ENCODE data around the gene RIOX2.
"Not testable (repeated sequence)": the region's sequence is repeated elsewhere in the genome, so short reads cannot be mapped to it uniquely, and the experiment has no call there.

The RIOX2 gene

GRCh38 chr3:97971679-97972567 lies at the start of gene RIOX2:
RIOX2 (minus strand) TSS chr3:97972431; CDS start chr3:97967593, 4,838 bp downstream.
- DNase-seq (ENCODE audit: low read depth): peak; percentile 29

- no peak for DNase-seq (ENCODE audit: low read depth)
Observed at GRCh38 chr3:98020412-98020811, 48.2 kb upstream of the RIOX2 start.

GRCh38 chr3:98018301-98018700 lies 46.1 kb upstream of the RIOX2 start:
- DNase-seq (ENCODE audit: low read depth): no peak

GRCh38 chr3:98014268-98014585 lies 42.0 kb upstream of the RIOX2 start:
- DNase-seq (ENCODE audit: low read depth): no peak

GRCh38 chr3:98013411-98014267 lies 41.4 kb upstream of the RIOX2 start:
- no peak for DNase-seq (ENCODE audit: low read depth)

- peak; percentile 12 for DNase-seq (ENCODE audit: low read depth)
Observed at GRCh38 chr3:98012979-98013378, 40.7 kb upstream of the RIOX2 start.

GRCh38 chr3:98010883-98011449 lies 38.7 kb upstream of the RIOX2 start:
- DNase-seq (ENCODE audit: low read depth): not testable (repeated sequence)

GRCh38 chr3:98010194-98010882 lies 38.1 kb upstream of the RIOX2 start:
- no peak for DNase-seq (ENCODE audit: low read depth)

GRCh38 chr3:98008855-98009254 lies 36.6 kb upstream of the RIOX2 start:
- DNase-seq (ENCODE audit: low read depth): no peak

GRCh38 chr3:98005438-98005837 lies 33.2 kb upstream of the RIOX2 start:
- DNase-seq (ENCODE audit: low read depth): no peak

GRCh38 chr3:98004721-98005120 lies 32.5 kb upstream of the RIOX2 start:
- no peak for DNase-seq (ENCODE audit: low read depth)

- no peak for DNase-seq (ENCODE audit: low read depth)
Observed at GRCh38 chr3:98003306-98003969, 31.2 kb upstream of the RIOX2 start.

- DNase-seq (ENCODE audit: low read depth): no peak
Observed at GRCh38 chr3:98002717-98003116, 30.5 kb upstream of the RIOX2 start.

- DNase-seq (ENCODE audit: low read depth): no peak
Observed at GRCh38 chr3:97999994-98000393, 27.8 kb upstream of the RIOX2 start.

GRCh38 chr3:97999103-97999502 lies 26.9 kb upstream of the RIOX2 start:
- DNase-seq (ENCODE audit: low read depth): no peak

- no peak for DNase-seq (ENCODE audit: low read depth)
Observed at GRCh38 chr3:97996988-97997387, 24.8 kb upstream of the RIOX2 start.

GRCh38 chr3:97994328-97994945 lies 22.2 kb upstream of the RIOX2 start:
- DNase-seq (ENCODE audit: low read depth): no peak

GRCh38 chr3:97993526-97993925 lies 21.3 kb upstream of the RIOX2 start:
- no peak for DNase-seq (ENCODE audit: low read depth)

GRCh38 chr3:97992547-97993173 lies 20.4 kb upstream of the RIOX2 start:
- DNase-seq (ENCODE audit: low read depth): no peak

- DNase-seq (ENCODE audit: low read depth): no peak
Observed at GRCh38 chr3:97991293-97991682, 19.1 kb upstream of the RIOX2 start.
